Measurements from ENCODE around the gene NR2F1-AS1. TPM values are rescaled to one million over a fixed set of nuclear protein-coding genes. Genes with fewer than 3 reads are reported as not detected.

Gene NR2F1-AS1
- total and polyA plus RNA-seq, 2 donors (not counting 3 experiments of a cell fraction or from before 2014, with no cell fraction given), result 4.2 to 13.8 TPM

DNA sequence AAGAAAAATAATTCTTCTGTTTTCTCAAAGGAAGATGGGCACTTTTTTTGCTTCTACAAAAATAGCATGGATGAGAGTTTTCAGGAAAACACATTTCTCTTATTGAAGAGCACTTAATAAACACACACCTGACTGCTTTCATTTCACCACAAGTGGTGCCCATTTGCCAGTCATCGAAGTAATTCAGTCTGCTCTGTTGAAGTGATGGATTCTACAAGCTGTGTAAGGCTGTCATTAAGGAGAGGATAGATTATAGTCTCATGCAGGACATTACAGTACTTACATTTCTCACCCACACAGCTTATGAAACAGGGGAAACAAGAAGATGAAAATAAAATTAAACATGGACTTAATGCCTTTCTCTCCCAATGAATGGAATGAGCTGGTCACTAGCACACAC lies 165.2 kb downstream of the NR2F1-AS1 start:
- no peaks in the 10 kb centered on the region for H3K27me3 ChIP-seq (ENCODE audit: control insufficient read depth in 2 of 2, insufficient read depth in 2 of 2, low read length in 2 of 2)

GRCh38 chr5:93411716-93412115 lies 169.3 kb downstream of the NR2F1-AS1 start:
- Histone ChIP-seq H3K9ac (replicated peaks; ENCODE audit: extremely low read depth, insufficient read depth, low read length) (no peak overlapping the region), H3K4me1 (ENCODE audit: control insufficient read depth, extremely low read depth, insufficient read depth, low read length) (no peaks in the 10 kb centered on the region), H3K4me2 (ENCODE audit: insufficient read depth, low read length) (no peak overlapping the region), H3K36me3 (ENCODE audit: control insufficient read depth in 2 of 2, extremely low read depth in 1 of 2, insufficient read depth in 2 of 2, low read length in 2 of 2) (no peaks in the 10 kb centered on the region), H2AFZ (ENCODE audit: low read depth, low read length) (no peak overlapping the region), H4K20me1 (replicated peaks; ENCODE audit: control insufficient read depth, extremely low read depth, insufficient read depth, low read length) (no peaks in the 10 kb centered on the region), H3K9me3 (replicated peaks; ENCODE audit: control insufficient read depth, insufficient read depth, low read length) (no peaks in the 10 kb centered on the region), H3K79me2 (ENCODE audit: control insufficient read depth, insufficient read depth, low read length) (no peaks in the 10 kb centered on the region), H3K27ac (ENCODE audit: insufficient read depth, low read depth, low read length) (no peak overlapping the region), H3K9me1 (replicated peaks; ENCODE audit: control insufficient read depth, extremely low read depth, insufficient read depth, low read length) (no peaks in the 10 kb centered on the region), H3K27me3 (ENCODE audit: control insufficient read depth in 2 of 2, insufficient read depth in 2 of 2, low read length in 2 of 2) (no peaks in the 10 kb centered on the region), H3K4me3 (replicated peaks in 1 of 3; ENCODE audit: insufficient read depth in 1 of 3, low read depth in 1 of 3, low read length in 3 of 3) (no peak overlapping the region)
- TF ChIP-seq GATA2 (IDR thresholded peaks at IDR 0.05; ENCODE audit: insufficient read depth, insufficient read length, low read depth, low read length), result no peak
- TF ChIP-seq JUN (IDR thresholded peaks at IDR 0.05; ENCODE audit: borderline replicate concordance, insufficient read depth, insufficient read length, low read depth), result no peak
- TF ChIP-seq EZH2 (IDR thresholded peaks at IDR 0.05; ENCODE audit: borderline replicate concordance, low read depth, low read length, severe bottlenecking), result no peak
- TF ChIP-seq POLR2A (IDR thresholded peaks at IDR 0.05; ENCODE audit: low read depth, low read length), result no peak
- no peak for TF ChIP-seq CTCF (IDR thresholded peaks at IDR 0.05; ENCODE audit: extremely low read depth in 1 of 2, insufficient read depth in 1 of 2, low read depth in 1 of 2, low read length in 2 of 2)
- DNase-seq (ENCODE audit: low read depth, low spot score) (no peak), FAIRE-seq (no peak)
- intact Hi-C loops (cut with micrococcal nuclease) (no loop called here), dilution Hi-C loops (cut with MboI; ENCODE audit: extremely low pct_ligation_motif_present, low sequenced_read_pairs) (no loop called here)
- CTCF ChIA-PET, result no interaction called here
- POLR2A ChIA-PET, result no interaction called here
- BruUV-seq (replicated peaks), result no TSS peak

More for the DNA sequence above, 165.2 kb downstream of the NR2F1-AS1 start:
- H3K79me2 ChIP-seq (ENCODE audit: control insufficient read depth, insufficient read depth, low read length), result no peaks in the 10 kb centered on the region
- intact Hi-C loops (cut with micrococcal nuclease), result no loop called here
- TF ChIP-seq MYC (IDR thresholded peaks at IDR 0.05; ENCODE audit: low read depth, low read length) (no peak), EZH2 (IDR thresholded peaks at IDR 0.05; ENCODE audit: borderline replicate concordance, low read depth, low read length, severe bottlenecking) (no peak), GATA2 (IDR thresholded peaks at IDR 0.05; ENCODE audit: insufficient read depth, insufficient read length, low read depth, low read length) (no peak), POLR2AphosphoS5 (IDR thresholded peaks at IDR 0.05; ENCODE audit: insufficient read depth, low read depth, low read length) (no peak), MAX (IDR thresholded peaks at IDR 0.05; ENCODE audit: insufficient read depth, insufficient read length) (no peak)
- H3K36me3 ChIP-seq (ENCODE audit: control insufficient read depth in 2 of 2, extremely low read depth in 1 of 2, insufficient read depth in 2 of 2, low read length in 2 of 2), result no peaks in the 10 kb centered on the region
- H2AFZ ChIP-seq (ENCODE audit: low read depth, low read length), result no peak overlapping the region
- H3K4me2 ChIP-seq (ENCODE audit: insufficient read depth, low read length), result no peak overlapping the region
- H3K9ac ChIP-seq (replicated peaks; ENCODE audit: extremely low read depth, insufficient read depth, low read length), result no peak overlapping the region
- no peak overlapping the region for H3K4me3 ChIP-seq (replicated peaks in 1 of 3; ENCODE audit: insufficient read depth in 1 of 3, low read depth in 1 of 3, low read length in 3 of 3)
- no peak overlapping the region for H3K27ac ChIP-seq (ENCODE audit: insufficient read depth, low read depth, low read length)
- no peaks in the 10 kb centered on the region for H3K9me1 ChIP-seq (replicated peaks; ENCODE audit: control insufficient read depth, extremely low read depth, insufficient read depth, low read length)
- no peaks in the 10 kb centered on the region for H3K4me1 ChIP-seq (ENCODE audit: control insufficient read depth, extremely low read depth, insufficient read depth, low read length)
- BruUV-seq (replicated peaks), result no TSS peak
- ChIA-PET POLR2A (no interaction called here), CTCF (interaction anchor here (1.7 to 1.9 kb wide), 2 partner anchors 14 to 17 kb away, joined by 4 to 6 read pairs; no protein-coding TSS in a partner anchor)
- no peaks in the 10 kb centered on the region for H3K9me3 ChIP-seq (replicated peaks; ENCODE audit: control insufficient read depth, insufficient read depth, low read length)
- no peaks in the 10 kb centered on the region for H4K20me1 ChIP-seq (replicated peaks; ENCODE audit: control insufficient read depth, extremely low read depth, insufficient read depth, low read length)
- FAIRE-seq (no peak), DNase-seq (ENCODE audit: low read depth, low spot score) (no peak)
- dilution Hi-C loops (cut with MboI; ENCODE audit: extremely low pct_ligation_motif_present, low sequenced_read_pairs), result no loop called here
